ENCODE measurements around the gene EXOG. TPM values are rescaled to one million over a fixed set of nuclear protein-coding genes. Genes with fewer than 3 reads are reported as not detected.

Gene EXOG
- total RNA-seq, 1 experiment from 2014 or later = 13.7 TPM

DNA sequence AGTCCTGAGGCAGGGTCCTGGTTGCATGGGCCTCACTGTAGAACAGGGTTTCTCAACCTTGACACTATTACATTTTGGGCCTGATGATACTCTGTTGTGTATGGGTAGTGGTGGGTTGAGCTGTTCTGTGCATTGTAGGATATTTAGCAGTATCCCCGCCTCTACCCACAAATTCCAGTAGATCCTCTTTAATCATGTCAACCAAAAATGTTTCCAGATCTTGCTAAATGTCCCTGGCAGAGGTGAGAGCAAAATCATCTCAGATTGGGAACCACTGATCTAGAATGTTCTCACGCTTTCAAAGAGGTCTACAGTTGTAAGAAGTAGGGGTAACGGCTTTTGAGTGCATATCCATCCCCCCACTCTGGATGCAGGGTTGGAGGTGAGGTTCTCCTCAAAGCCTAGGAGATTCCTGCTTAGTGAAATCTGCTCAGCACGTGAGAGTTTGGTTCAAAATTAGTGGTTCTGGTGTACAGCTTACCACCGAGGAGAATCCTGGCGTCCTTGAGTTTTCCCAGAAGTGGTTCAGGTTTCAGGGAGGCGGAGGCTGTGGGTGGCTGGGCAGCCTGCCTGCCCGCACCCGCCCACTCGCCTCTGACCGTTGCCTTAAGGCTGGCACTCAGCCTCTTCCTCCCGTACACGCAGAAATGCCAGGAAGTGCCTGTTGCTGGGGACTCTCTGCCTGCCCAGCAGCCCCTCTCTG is 37.2 kb upstream of the EXOG start:
- peaks cover 2% of the 10 kb centered on the region; the same call in 1 of the 2 replicates for H3K36me3 Mint-ChIP-seq
- H3K9me3 Mint-ChIP-seq = no peaks in the 10 kb centered on the region
- H3K4me3 Mint-ChIP-seq = no peak overlapping the region
- ChIA-PET POLR2A (no interaction called here), CTCF (no interaction called here)
- TF ChIP-seq ELF4 (CRISPR knock-in tag; IDR thresholded peaks at IDR 0.05; ENCODE audit: low read depth) (no peak), SP1 (CRISPR knock-in tag; conservative IDR thresholded peaks at IDR 0.05) (no peak), RELA (CRISPR knock-in tag; IDR thresholded peaks at IDR 0.05; ENCODE audit: borderline replicate concordance) (no peak), SOX15 (CRISPR knock-in tag; IDR thresholded peaks at IDR 0.05) (no peak), CBFB (CRISPR knock-in tag; IDR thresholded peaks at IDR 0.05; ENCODE audit: low read depth) (no peak)
- TF ChIP-seq, protein P1, sequence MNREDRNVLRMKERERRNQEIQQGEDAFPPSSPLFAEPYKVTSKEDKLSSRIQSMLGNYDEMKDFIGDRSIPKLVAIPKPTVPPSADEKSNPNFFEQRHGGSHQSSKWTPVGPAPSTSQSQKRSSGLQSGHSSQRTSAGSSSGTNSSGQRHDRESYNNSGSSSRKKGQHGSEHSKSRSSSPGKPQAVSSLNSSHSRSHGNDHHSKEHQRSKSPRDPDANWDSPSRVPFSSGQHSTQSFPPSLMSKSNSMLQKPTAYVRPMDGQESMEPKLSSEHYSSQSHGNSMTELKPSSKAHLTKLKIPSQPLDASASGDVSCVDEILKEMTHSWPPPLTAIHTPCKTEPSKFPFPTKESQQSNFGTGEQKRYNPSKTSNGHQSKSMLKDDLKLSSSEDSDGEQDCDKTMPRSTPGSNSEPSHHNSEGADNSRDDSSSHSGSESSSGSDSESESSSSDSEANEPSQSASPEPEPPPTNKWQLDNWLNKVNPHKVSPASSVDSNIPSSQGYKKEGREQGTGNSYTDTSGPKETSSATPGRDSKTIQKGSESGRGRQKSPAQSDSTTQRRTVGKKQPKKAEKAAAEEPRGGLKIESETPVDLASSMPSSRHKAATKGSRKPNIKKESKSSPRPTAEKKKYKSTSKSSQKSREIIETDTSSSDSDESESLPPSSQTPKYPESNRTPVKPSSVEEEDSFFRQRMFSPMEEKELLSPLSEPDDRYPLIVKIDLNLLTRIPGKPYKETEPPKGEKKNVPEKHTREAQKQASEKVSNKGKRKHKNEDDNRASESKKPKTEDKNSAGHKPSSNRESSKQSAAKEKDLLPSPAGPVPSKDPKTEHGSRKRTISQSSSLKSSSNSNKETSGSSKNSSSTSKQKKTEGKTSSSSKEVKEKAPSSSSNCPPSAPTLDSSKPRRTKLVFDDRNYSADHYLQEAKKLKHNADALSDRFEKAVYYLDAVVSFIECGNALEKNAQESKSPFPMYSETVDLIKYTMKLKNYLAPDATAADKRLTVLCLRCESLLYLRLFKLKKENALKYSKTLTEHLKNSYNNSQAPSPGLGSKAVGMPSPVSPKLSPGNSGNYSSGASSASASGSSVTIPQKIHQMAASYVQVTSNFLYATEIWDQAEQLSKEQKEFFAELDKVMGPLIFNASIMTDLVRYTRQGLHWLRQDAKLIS (CRISPR knock-in tag; IDR thresholded peaks at IDR 0.05; ENCODE audit: borderline replicate concordance) = no peak
- TF ChIP-seq, protein P2, sequence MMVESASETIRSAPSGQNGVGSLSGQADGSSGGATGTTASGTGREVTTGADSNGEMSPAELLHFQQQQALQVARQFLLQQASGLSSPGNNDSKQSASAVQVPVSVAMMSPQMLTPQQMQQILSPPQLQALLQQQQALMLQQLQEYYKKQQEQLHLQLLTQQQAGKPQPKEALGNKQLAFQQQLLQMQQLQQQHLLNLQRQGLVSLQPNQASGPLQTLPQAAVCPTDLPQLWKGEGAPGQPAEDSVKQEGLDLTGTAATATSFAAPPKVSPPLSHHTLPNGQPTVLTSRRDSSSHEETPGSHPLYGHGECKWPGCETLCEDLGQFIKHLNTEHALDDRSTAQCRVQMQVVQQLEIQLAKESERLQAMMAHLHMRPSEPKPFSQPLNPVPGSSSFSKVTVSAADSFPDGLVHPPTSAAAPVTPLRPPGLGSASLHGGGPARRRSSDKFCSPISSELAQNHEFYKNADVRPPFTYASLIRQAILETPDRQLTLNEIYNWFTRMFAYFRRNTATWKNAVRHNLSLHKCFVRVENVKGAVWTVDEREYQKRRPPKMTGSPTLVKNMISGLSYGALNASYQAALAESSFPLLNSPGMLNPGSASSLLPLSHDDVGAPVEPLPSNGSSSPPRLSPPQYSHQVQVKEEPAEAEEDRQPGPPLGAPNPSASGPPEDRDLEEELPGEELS (CRISPR knock-in tag; IDR thresholded peaks at IDR 0.05) = no peak
- TF ChIP-seq, protein P3, sequence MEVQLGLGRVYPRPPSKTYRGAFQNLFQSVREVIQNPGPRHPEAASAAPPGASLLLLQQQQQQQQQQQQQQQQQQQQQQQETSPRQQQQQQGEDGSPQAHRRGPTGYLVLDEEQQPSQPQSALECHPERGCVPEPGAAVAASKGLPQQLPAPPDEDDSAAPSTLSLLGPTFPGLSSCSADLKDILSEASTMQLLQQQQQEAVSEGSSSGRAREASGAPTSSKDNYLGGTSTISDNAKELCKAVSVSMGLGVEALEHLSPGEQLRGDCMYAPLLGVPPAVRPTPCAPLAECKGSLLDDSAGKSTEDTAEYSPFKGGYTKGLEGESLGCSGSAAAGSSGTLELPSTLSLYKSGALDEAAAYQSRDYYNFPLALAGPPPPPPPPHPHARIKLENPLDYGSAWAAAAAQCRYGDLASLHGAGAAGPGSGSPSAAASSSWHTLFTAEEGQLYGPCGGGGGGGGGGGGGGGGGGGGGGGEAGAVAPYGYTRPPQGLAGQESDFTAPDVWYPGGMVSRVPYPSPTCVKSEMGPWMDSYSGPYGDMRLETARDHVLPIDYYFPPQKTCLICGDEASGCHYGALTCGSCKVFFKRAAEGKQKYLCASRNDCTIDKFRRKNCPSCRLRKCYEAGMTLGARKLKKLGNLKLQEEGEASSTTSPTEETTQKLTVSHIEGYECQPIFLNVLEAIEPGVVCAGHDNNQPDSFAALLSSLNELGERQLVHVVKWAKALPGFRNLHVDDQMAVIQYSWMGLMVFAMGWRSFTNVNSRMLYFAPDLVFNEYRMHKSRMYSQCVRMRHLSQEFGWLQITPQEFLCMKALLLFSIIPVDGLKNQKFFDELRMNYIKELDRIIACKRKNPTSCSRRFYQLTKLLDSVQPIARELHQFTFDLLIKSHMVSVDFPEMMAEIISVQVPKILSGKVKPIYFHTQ (CRISPR knock-in tag; IDR thresholded peaks at IDR 0.05) = no peak
- H3K4me1 Mint-ChIP-seq = peaks cover 44% of the 10 kb centered on the region
- peak overlapping the region; percentile 36; the same call in 1 of the 2 replicates for H3K27ac Mint-ChIP-seq
- no peak for ATAC-seq
- H3K27me3 Mint-ChIP-seq (ENCODE audit: low read depth) = no peaks in the 10 kb centered on the region
- no peak for DNase-seq (ENCODE audit: low spot score)

DNA sequence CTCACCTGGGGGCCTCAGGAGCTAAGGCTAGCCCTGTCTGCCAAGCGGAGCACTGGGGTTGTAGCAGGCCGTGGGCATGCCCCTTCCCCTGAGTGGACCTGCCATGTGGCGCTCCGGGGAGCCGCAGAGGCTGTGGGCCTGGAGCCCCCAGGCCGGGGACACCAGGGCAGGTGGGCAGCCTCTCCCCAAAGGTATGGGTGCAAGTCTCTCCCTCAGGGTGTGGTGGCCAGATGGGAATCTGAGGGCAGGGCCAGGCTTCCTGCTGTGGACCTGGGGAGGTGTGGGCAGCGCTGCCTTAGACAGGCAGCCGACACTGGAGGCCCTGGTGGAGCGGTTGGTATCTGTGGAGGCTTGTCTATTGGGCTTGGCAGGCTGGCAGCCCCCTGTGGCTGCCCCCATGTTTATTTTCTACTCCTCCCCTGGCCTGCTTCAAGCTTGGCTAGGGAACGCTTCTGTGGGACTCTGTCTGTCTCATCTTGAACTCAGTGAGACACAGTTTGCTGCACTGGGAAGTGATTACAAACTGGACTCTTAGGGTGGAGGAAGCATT is 36.6 kb upstream of the EXOG start:
- Mint-ChIP-seq H3K27ac (0 out of 2 replicates have a peak overlapping the region, but pooled peaks have one; percentile 32), H3K4me3 (no peak overlapping the region), H3K4me1 (peaks cover 44% of the 10 kb centered on the region), H3K36me3 (peaks cover under 1% of the 10 kb centered on the region; the same call in 1 of the 2 replicates), H3K9me3 (no peaks in the 10 kb centered on the region), H3K27me3 (ENCODE audit: low read depth) (no peaks in the 10 kb centered on the region)
- TF ChIP-seq FOXP1 (CRISPR knock-in tag; IDR thresholded peaks at IDR 0.05; ENCODE audit: borderline replicate concordance) (0 out of 2 replicates have a peak, but pooled peaks have one; percentile 46), JUN (CRISPR knock-in tag; IDR thresholded peaks at IDR 0.05) (no peak)
- ATAC-seq (no peak), DNase-seq (ENCODE audit: low spot score) (no peak)
- ChIA-PET POLR2A (no interaction called here), CTCF (no interaction called here)

Measured in WTC11 (cell line).